GM19240 (cell line): ENCODE measurements around the gene TAF1B.
A peak's percentile ranks its signal among the peaks of the same experiment; 100 is the strongest.

ENCODE experiments used
- DNase-seq: peaks from one replicate; pipeline ENCODE4 v3.0.0; 2011; ENCODE audit warnings: low spot score; ENCODE audit not compliant: insufficient read length

The TAF1B gene

GRCh38 chr2:9843229-9844035 is at the start of gene TAF1B:
TSS of gene TAF1B (plus strand) at chr2:9843474. CDS start at chr2:9843542, 68 bp downstream.
- peak; percentile 80 for DNase-seq

DNA sequence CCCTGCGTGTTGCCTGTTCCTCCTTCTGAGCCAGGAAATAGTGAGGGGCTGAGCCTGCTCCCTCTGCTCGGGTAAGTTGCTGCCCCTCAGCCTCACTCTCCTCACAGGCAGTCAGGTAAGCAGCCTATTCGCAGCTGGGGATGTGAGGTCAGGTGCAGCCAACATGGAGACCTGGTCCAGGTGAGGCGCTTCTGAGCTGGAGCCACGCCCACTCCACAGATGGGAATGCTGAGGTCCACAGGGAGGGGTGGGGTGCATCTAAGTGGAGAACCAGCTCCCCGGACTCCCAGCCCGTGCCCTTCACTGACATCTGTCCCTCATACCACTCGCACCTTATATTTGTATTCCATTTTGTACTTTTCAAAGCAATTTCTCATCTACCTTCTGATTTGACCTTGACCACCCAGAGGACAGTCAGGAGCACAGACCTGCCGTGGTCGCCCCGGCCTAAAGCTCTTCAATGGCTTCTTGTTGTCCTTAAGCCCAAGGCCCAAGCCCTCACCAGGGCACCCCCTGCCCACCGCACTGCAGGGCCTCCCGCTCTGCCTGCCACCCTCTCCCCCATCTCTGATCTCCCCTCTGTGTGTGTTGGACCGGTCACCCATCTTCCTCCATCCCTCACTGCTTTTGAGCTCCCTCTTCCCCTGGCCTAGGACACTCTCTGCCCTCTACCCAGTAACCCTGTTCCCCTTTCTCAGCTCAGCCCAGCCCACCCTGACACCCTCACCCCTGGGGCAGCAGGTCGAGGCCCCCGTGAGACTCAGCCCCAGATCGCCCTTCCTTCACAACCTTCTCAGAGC is 49.2 kb upstream of the TAF1B start:
- no peak for DNase-seq

- no peak for DNase-seq
Observed at GRCh38 chr2:9795071-9795470, 48.2 kb upstream of the TAF1B start.

DNA sequence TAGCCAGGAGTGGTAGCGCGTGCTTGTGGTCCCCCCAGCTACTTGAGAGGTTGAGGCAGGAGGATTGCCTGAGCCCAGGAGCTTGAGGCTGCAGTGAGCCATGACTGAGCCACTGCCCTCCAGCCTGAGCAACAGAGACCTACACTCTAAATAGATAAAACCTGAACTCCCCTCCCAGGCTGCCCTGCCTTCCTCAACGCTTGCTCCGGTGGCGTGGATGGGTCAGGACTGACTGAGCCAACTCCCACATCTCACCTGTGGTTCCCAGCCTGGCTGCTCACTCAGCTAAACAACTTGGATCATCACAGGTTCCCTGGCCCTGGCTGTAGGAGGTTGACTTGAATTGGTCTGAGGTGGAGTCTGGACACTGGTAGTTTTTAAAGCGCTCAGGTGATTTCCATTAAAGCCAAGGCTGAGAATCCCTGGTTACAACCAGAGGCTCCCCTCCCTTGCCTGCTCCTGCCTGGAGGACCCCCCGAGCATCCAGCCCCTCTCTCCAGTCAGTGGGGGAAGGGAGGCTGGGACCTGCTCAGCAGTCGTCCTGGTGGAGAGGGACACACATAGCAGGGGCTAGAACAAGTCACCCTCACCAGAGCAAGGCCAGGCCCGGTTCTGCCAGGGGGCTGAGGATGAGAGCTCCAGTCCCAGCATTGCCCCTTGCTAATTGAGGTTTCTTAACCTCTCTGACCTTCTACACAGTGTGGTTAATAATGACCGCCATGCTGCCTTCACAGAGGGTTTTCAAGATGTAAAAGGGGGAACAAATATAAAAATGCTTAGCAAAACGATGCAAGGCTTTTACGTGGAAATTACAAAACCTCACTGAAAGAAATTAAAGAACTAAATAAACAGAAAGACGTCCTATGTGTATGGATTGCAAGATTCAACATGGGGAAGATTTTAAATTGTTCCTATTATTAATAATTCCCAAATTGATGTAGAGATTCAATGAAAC is 46.9 kb upstream of the TAF1B start:
- no peak for DNase-seq

DNA sequence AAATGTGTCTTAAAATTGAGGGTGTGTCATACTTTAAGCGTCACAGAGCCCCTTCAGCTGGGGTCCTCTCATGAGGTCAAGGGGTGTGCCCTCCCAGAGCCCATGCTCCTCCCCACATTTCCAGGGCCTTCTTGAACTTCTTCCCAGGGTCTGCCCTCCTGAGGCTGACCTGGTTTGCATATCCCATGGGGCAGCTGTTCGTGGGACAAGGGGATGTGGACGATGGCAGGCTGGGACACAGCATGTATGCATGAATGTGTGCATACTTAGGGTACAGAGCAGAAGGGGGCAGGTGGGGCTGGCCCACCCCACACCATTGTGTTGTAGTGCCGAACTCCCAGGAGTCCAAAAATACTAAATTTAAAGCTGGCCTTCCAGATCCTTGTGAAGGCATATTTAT is 46.2 kb upstream of the TAF1B start:
- no peak for DNase-seq

DNA sequence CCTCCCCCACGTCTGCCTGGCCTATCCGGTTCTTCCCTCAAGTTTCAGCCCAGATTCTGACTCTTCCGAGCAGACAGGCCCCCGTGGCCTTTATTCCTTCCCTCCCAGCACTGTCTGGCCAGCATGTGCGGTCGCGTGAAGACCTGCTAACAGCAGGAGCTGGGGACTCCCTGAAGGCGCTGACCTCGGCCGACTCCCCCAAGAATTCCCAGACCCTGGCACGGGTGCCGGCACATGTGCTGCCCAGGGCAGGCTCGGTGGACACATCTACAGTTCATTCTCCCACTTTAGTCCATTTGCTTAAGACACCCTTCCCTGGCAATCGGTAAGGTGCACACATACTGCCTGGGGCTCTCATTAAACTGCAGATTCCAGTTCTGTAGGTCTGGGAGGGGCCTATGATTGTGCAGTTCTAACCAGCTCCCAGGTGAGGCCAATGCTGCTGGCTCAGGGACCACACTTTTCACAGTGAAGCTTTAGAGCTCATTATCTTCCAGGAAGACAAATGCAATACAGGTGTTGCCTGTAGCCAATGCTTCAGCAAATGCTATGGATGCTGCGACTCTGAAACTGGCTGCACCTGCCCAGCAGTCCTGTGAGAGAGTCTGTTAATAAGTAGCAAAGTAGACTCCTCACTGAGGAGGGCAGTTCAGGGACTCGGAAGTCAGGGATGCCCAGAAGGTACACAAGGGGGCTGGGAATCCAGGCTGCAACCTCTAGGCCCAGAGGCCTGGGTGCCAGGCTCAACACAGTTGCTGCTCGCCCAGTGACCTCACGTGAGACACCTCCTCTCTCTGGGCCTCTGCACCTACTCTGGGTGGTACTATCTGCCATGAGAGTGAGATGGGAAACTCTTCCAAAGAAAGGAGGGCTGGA is 45.4 kb upstream of the TAF1B start:
- no peak for DNase-seq

DNA sequence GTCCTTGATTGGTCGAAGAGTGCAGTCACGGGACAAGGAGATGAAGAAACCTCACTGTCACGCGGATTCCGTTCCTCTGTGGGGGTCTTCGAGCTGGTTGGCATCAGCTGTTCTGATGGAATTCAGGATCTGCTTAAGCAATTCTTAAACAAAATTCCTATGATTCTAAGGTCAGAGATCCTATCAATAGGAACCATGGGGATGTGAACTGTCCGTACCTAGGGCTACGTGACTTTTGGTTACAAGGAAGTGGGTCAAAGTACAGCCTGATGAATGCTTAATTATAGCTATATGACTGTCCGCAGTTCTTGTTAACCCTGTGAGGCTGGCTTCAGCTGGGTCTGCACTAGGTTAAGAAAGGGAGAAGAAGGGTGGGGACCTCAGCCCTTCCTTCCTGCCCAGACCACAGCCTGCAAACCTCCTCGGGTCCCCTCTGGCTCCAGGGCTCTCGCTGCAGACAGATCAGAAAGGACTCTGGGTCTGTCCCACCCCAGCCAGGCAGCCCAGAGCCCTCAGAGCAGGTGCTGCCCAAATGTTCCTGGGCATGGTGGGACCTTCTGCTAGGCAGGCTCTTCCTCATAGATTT is 44.2 kb upstream of the TAF1B start:
- DNase-seq = no peak

GRCh38 chr2:9799729-9800632 is 43.3 kb upstream of the TAF1B start:
- DNase-seq = peak; percentile 83

DNA sequence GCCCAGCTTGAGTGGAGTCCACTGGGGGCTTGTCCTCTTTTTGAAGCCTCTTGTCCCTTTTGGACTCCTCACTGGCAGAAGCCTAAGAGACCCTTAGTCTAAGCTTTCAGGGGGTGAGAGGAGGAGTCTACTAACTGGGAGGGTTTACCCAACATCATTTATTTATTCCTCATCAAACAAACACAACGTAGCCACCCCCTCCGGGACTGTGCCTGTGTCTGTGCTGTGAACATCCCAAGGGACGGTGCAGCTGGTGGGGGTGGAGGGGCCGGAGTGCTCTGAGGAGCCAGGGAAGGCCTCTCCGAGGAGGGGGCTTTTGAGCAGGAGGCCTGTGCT is 42.7 kb upstream of the TAF1B start:
- no peak for DNase-seq

DNA sequence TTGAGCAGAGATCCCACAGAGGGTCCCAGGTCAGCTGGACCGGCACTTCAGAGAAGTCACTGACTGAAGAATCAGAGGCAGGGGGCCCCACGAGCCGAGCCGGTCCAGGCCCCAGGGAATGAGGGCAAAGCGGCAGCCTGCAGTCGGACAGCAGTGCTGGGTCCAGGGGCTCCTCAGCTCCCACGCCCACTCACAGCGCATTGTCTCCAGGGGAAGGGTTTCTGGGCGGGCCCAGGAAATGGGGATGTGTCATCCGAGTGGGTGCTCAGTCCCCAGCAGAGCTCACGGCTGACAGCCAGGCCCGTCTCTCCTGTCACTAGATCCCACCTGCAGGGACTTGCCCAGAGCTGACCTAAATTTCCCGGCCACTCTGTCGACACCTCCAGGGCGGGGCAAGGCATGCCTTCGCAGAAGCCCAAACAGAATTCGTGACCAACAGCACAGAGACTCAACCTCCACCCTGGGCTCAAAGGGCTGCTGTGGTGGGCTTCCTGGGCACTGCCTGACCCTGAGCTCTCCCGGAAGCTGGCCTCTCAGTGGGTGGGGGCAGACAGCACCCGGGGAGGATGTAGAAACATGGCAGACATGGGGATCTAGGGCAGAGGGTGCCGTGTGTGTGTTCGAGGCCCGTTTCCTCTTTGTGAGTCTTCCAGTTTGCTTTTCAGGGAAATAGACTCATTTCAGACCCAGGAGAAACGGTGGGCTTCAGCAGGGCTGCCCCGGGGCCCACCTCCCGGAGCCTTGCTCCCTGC is 42.1 kb upstream of the TAF1B start:
- no peak for DNase-seq

- DNase-seq = no peak
Observed at GRCh38 chr2:9802576-9802993, 40.7 kb upstream of the TAF1B start.

- DNase-seq = no peak
Observed at GRCh38 chr2:9803023-9803805, 40.1 kb upstream of the TAF1B start.

GRCh38 chr2:9805435-9806297 is 37.6 kb upstream of the TAF1B start:
- DNase-seq = no peak

GRCh38 chr2:9806298-9806610 is 37.0 kb upstream of the TAF1B start:
- DNase-seq = no peak

DNA sequence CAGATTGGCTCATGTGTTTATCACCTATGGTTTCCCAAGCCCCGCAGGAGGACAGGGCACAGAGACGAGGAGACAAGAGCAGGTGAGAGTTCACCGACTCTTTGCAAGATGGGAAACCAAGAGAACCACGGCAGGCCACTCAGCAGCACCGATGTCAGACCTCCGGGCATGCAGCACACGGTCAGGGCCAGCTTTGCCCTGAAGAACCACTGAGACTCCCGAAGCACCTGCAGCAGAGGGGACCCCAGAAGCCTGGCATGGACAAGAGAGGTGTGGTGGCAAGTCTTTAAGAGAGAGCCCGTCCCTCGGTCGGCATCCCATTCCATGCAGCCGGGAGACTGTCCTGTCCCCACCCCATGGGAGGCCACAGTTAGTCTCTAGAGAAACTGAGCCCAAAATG is 36.6 kb upstream of the TAF1B start:
- DNase-seq = no peak

DNA sequence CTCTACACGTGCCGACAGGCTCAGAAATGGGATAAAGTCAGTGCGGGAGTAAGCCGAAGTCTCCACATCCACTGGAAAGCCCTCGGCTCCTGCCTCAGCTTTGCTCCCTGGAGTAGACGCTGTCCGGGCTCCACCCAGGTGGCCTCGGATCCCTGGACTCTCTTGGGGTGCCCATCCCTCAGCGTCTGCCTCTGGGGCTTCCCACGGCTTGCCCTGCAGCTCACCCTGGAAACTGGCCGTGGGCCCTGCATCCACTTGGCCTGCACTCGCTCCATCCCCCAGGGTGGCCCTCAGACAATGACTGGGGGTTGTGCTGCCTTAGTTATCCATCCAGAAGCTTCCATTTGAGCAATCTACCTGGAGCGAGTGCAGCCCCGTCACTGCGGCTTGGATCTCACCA is 36.2 kb upstream of the TAF1B start:
- no peak for DNase-seq
